Pancreas (tissue), 10 donors: ENCODE results near the gene C1orf116. TPM values are rescaled to one million over a fixed set of nuclear protein-coding genes. Genes with fewer than 3 reads are reported as not detected.

Experiments
- ATAC-seq, 4 donors: fragments of 200-7000 bp; cut with Tn5 transposase; one replicate each; pipeline versions ENCODE4 v1.8.0 to v1.9.1; 2020; ENCODE audit warnings: mild to moderate bottlenecking in 4 of 4, moderate library complexity in 4 of 4
- DNase-seq, 6 donors: peaks; one replicate each; pipeline ENCODE4 v3.0.0-alpha.2; 2020
- FAIRE-seq: peaks from 2 replicates; lab custom pipeline; 2012; peaks lifted over from hg19 to GRCh38; lab: Jason Lieb, UNC
- H3K27ac ChIP-seq, 4 donors: fragments of 200-600 bp; sonication (generic); 1 replicate in 3 of 4; 2 replicates in 1 of 4; pipeline versions ENCODE4 v1.5.0 to v1.8.0; 2020
- H3K27me3 ChIP-seq, 4 donors: fragments of 200-600 bp; one replicate each; pipeline ENCODE4 v1.8.0; 2021
- H3K36me3 ChIP-seq, 3 donors: fragments of 200-600 bp; sonication (generic) in 1 of 3; one replicate each; pipeline versions ENCODE4 v1.5.0 to v1.8.0; 2020 to 2021
- H3K4me1 ChIP-seq, 3 donors: fragments of 200-600 bp; one replicate each; pipeline ENCODE4 v1.8.0; 2021
- H3K4me3 ChIP-seq, 4 donors: fragments of 200-600 bp; sonication (generic) in 2 of 4; one replicate each; pipeline versions ENCODE4 v1.5.0 to v1.8.0; 2020 to 2021
- H3K9me3 ChIP-seq, 4 donors: fragments of 200-600 bp; one replicate each; pipeline ENCODE4 v1.8.0; 2021
- CTCF ChIP-seq, 4 donors: fragments of 200-600 bp; sonication (generic) in 3 of 4; IDR thresholded peaks; one replicate each; pipeline versions ENCODE4 v1.5.0 to v1.8.0; 2021; ENCODE audit warnings: antibody characterized with exemption in 4 of 4
- WGBS, 2 donors: extraction: QIAGEN DNeasy Blood & Tissue Kit; methylation state at CpG; one replicate each; pipeline ENCODE4 v1.1.7; 2013; 5-methylcytosine and 5-hydroxymethylcytosine counted together
- intact Hi-C, 3 donors: fragments of 100-400 bp; cut with DNase I; formaldehyde crosslinking; loops; one replicate each; pipeline versions ENCODE4 v1.11.1 to v1.14.2; 2022
- polyA plus RNA-seq, 2 donors: library from polyadenylated mRNA; stranded (reverse); fragments of 200-250 nt; gene quantifications; one replicate each; pipeline ENCODE4 v1.2.3, GENCODE V29; 2013
- total RNA-seq, 6 donors: library from RNA; stranded (reverse); fragmentation: NEBNext Ultra II Directional in 4 of 6; extraction: Animal tissue kit (Norgen Biotek cat#: 25700) in 4 of 6; gene quantifications; one replicate each; pipeline versions ENCODE4 v1.2.1 to v1.2.4, GENCODE V29; 2021 to 2023
- donor health status: healthy with polysubstance abuse.
- donor health status: DM: no; HTN: no; CAD: no; lungs with moderate emphysema.
- donor health status: DM: no; HTN: no; CAD: no.
- donor health status: control.
- donor health status: control.
- donor health status: Bipolar disorder and iron deficiency.
- donor health status: DM: yes; HTN: yes; CAD: no.
- donor health status: DM: no; HTN: no; CAD: no.
- donor health status: DM: no; HTN: no; CAD: no.
- donor health status: DM: yes; HTN: yes; CAD: no.

Gene C1orf116
- total and polyA plus RNA-seq, 8 donors = 7.8 to 26.9 (median 10.1) TPM

GRCh38 chr1:207058878-207059867 lies 26.6 kb upstream of the C1orf116 start:
- no peak for FAIRE-seq
- Histone ChIP-seq H3K4me1 (peaks cover 0 to 4% (median 0%) of the 10 kb centered on the region in 3 donors), H3K27me3 (no peaks in the 10 kb centered on the region), H3K36me3 (peaks cover 0 to 8% (median 3%) of the 10 kb centered on the region in 3 donors), H3K27ac (no peak overlapping the region), H3K4me3 (no peak overlapping the region), H3K9me3 (no peaks in the 10 kb centered on the region)
- TF ChIP-seq CTCF (IDR thresholded peaks at IDR 0.05) = no peak
- peak in 2 of 4 donors; percentile 50 to 62 for ATAC-seq
- DNase-seq = no peak
- intact Hi-C loops = no loop called here
- 85 to 89% methylated on average over 6 of the region's 6 CpGs for WGBS, 2 donors

GRCh38 chr1:207058252-207058651 lies 25.7 kb upstream of the C1orf116 start:
- Histone ChIP-seq H3K27me3 (no peaks in the 10 kb centered on the region), H3K4me3 (no peak overlapping the region), H3K4me1 (peaks cover 0 to 4% (median 0%) of the 10 kb centered on the region in 3 donors), H3K9me3 (no peaks in the 10 kb centered on the region), H3K27ac (no peak overlapping the region), H3K36me3 (peaks cover 0 to 5% (median 3%) of the 10 kb centered on the region in 3 donors)
- 71% methylated on average over 4 of the region's 4 CpGs for WGBS, 2 donors
- ATAC-seq = no peak
- intact Hi-C loops = no loop called here
- DNase-seq = no peak
- TF ChIP-seq CTCF (IDR thresholded peaks at IDR 0.05) = no peak
- no peak for FAIRE-seq

DNA sequence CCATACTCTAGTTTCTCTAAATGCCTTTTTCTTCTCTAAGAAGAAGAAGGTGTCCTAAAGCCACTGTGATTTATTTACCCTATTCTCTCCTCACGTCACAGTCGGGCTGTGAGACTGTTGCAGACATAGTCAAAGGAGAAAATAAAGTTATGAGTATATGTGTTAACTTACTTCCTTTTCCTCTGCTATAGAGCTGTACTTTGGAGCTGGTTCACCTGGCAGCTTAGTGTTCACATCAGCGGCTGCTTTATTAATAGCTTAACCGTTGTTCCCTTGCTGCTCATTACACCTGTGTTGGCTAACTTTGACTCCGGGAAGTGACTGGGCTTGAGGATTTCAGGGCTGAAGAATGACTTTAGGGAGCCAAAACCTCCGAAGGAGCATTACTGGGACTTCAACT lies 24.1 kb upstream of the C1orf116 start:
- no peak for DNase-seq
- no peak for TF ChIP-seq CTCF (IDR thresholded peaks at IDR 0.05)
- Histone ChIP-seq H3K27me3 (no peaks in the 10 kb centered on the region), H3K9me3 (no peaks in the 10 kb centered on the region), H3K27ac (peak overlapping the region; percentile 10 to 60 (median 34)), H3K4me3 (no peak overlapping the region), H3K36me3 (no peaks in the 10 kb centered on the region), H3K4me1 (peaks cover 0 to 13% (median 4%) of the 10 kb centered on the region in 3 donors)
- ATAC-seq = peak in 1 of 4 donors; percentile 5
- no peak for FAIRE-seq
- 60 to 67% methylated on average over 6 of the region's 6 CpGs for WGBS, 2 donors
- intact Hi-C loops = no loop called here

DNA sequence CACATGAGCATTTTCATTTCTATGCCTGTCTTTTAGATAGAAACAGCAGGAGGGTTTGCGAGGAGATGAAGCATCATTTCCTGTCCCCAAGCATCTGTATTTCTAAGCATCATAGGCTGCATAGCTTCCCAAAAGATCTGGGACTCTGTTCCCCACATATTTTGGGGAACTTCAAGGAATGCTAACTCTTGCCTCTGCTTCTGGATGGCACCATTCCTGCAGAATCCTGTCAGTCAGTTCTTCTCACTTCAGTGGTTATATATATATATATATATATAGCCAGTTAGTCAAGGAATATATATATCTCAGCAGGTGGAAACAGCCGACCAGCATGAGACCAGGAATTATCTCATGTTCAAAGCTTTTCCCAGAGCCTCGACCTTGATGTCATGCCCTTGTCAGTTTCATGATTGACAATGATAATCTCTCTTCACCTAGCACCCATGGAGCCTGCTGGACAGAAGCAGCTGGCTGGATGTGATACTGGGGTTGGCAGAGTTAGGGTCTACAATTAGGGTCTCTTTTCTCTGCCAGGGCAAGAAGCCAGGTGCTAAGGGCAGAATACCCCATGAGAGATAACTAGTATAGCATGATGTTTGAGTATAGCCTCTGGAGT lies 22.9 kb upstream of the C1orf116 start:
- ATAC-seq = no peak
- H3K4me3 ChIP-seq = no peak overlapping the region

More for the DNA sequence above, 22.9 kb upstream of the C1orf116 start:
- Histone ChIP-seq H3K27ac (peak overlapping the region in 1 of 4 donors; percentile 60), H3K9me3 (no peaks in the 10 kb centered on the region), H3K4me1 (peaks cover 0 to 16% (median 9%) of the 10 kb centered on the region in 3 donors), H3K27me3 (no peaks in the 10 kb centered on the region), H3K36me3 (no peaks in the 10 kb centered on the region)
- DNase-seq (no peak), FAIRE-seq (no peak)
- WGBS, 2 donors = 43 to 49% methylated on average over 3 of the region's 3 CpGs
- no peak for TF ChIP-seq CTCF (IDR thresholded peaks at IDR 0.05)
- intact Hi-C loops = no loop called here
